WTC11 (cell line): Measurements from ENCODE around the gene STARD7. TPM values are rescaled to one million over a fixed set of nuclear protein-coding genes. Genes with fewer than 3 reads are reported as not detected.

Experiments used
- ATAC-seq: fragments of 200-7000 bp; cut with Tn5 transposase; 2 replicates; pipeline ENCODE4 v1.10.0; 2021; ENCODE audit warnings: mild to moderate bottlenecking, moderate library complexity
- CTCF ChIA-PET: fragments of 300-600 bp; sonication (Branson Sonifier 250); formaldehyde crosslinking; loops from one replicate; lab custom pipeline; 2021; ENCODE audit warnings: antibody characterized with exemption; lab: Charles Lee
- POLR2A ChIA-PET: fragments of 350-600 bp; sonication (Branson Sonifier 250); formaldehyde crosslinking; loops from one replicate; lab custom pipeline; 2021; ENCODE audit warnings: antibody characterized with exemption; lab: Charles Lee
- DNase-seq: peaks from one replicate; pipeline ENCODE4 v3.0.0; 2021; ENCODE audit warnings: low spot score
- H3K27ac Mint-ChIP-seq: 2 replicates; pipeline ENCODE4 v1.8.0; 2021; ENCODE audit warnings: mixed read lengths
- H3K27me3 Mint-ChIP-seq: 2 replicates; pipeline ENCODE4 v1.8.0; 2021; ENCODE audit warnings: low read depth, mild to moderate bottlenecking, moderate library complexity, mixed read lengths
- H3K36me3 Mint-ChIP-seq: 2 replicates; pipeline ENCODE4 v1.8.0; 2021; ENCODE audit warnings: mixed read lengths
- H3K4me1 Mint-ChIP-seq: 2 replicates; pipeline ENCODE4 v1.8.0; 2022; ENCODE audit warnings: mixed read lengths
- H3K4me3 Mint-ChIP-seq: 2 replicates; pipeline ENCODE4 v1.8.0; 2021; ENCODE audit warnings: mild to moderate bottlenecking, moderate library complexity, mixed read lengths
- H3K9me3 Mint-ChIP-seq: 2 replicates; pipeline ENCODE4 v1.8.0; 2021; ENCODE audit warnings: mixed read lengths
- CBFB ChIP-seq: sonication (generic); formaldehyde crosslinking; IDR thresholded peaks from 2 replicates; pipeline ENCODE4 v1.8.1; 2022; ENCODE audit warnings: mild to moderate bottlenecking, low read depth, missing genetic modification reagents
- GABPB1 ChIP-seq: sonication (generic); formaldehyde crosslinking; IDR thresholded peaks from 2 replicates; pipeline ENCODE4 v1.8.1; 2023; ENCODE audit warnings: mild to moderate bottlenecking, missing genetic modification reagents
- SMAD3 ChIP-seq: sonication (generic); formaldehyde crosslinking; IDR thresholded peaks from 2 replicates; pipeline ENCODE4 v1.8.0; 2022; ENCODE audit warnings: missing genetic modification reagents, mild to moderate bottlenecking, borderline replicate concordance
- TEAD4 ChIP-seq: sonication (generic); formaldehyde crosslinking; IDR thresholded peaks from 2 replicates; pipeline ENCODE4 v1.8.0; 2022; ENCODE audit warnings: mild to moderate bottlenecking, missing genetic modification reagents
- ZBTB21 ChIP-seq: sonication (generic); formaldehyde crosslinking; IDR thresholded peaks from 2 replicates; pipeline ENCODE4 v1.8.1; 2023; ENCODE audit warnings: mild to moderate bottlenecking, missing genetic modification reagents, borderline replicate concordance
- ZNF219 ChIP-seq: sonication (generic); formaldehyde crosslinking; IDR thresholded peaks from 2 replicates; pipeline ENCODE4 v1.8.0; 2023; ENCODE audit warnings: missing genetic modification reagents, mild to moderate bottlenecking, borderline replicate concordance
- ZNF317 ChIP-seq: sonication (generic); formaldehyde crosslinking; IDR thresholded peaks from 2 replicates; pipeline ENCODE4 v1.8.1; 2023; ENCODE audit warnings: low read depth, mild to moderate bottlenecking, moderate library complexity, missing genetic modification reagents, borderline replicate concordance
- ZNF423 ChIP-seq: fragments of 250-450 bp; sonication (Bioruptor Pico); IDR thresholded peaks from 2 replicates; pipeline ENCODE4 v2.1.2; 2022; ENCODE audit warnings: mild to moderate bottlenecking, moderate library complexity
- total RNA-seq: library from RNA; stranded (reverse); gene quantifications from 3 replicates; pipeline ENCODE4 v1.2.3, GENCODE V29; 2021
- TF ChIP-seq, protein P1 (sequence below): sonication (generic); formaldehyde crosslinking; IDR thresholded peaks from 2 replicates; pipeline ENCODE4 v1.8.1; 2022; ENCODE audit warnings: missing genetic modification reagents, borderline replicate concordance
- TF ChIP-seq, protein P2 (sequence below): sonication (generic); formaldehyde crosslinking; IDR thresholded peaks from 2 replicates; pipeline ENCODE4 v1.8.0; 2022; ENCODE audit warnings: mild to moderate bottlenecking, missing genetic modification reagents
- TF ChIP-seq, protein P3 (sequence below): sonication (generic); formaldehyde crosslinking; IDR thresholded peaks from 2 replicates; pipeline ENCODE4 v1.8.1; 2022; ENCODE audit warnings: mild to moderate bottlenecking, moderate library complexity, missing genetic modification reagents

Gene STARD7
- total RNA-seq, 1 experiment from 2014 or later, result 217 TPM

DNA sequence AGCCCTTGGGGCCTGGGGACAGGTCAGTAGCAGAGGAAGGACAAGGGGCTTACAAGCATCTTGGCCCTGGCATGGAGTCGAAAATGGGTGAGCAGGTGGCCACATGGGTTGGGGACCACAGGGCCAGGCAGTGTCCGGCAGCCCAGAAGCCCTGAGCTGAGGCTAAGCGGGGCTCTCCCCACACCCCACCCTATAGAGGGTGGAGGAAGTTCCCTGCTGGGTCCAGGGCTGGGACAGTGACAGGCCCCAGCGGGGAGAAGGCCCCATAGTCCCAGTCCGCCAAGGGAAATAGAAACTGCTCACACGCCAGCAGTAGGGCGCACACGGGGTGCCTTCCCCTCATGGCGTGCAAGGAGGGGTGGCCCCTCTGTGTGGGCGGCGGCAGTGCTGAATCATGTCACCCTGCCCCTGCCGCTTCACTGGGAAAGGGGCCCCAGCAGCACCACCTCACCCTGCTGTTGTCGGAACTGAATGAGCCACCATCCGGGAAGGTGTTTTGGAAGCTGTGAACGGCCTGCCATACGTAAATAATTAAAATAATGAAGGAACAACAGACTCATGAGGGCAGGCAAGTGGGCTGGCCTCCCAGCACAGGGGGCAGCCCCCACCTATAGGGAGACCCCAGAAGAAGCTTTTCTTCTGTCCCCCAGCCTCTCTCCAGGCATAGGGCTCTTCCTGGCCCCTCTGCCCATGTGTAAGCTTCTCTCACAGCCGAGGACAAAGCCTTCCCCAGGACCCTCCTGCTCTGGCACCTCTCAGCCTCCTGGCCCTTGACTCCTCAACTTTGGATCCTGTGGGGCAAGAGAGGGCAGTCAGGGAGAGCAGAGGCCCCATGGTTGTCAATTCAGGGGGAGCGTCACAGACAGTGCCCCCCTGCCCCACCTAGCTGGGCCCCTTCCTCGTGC is 50.7 kb downstream of the STARD7 start:
- ATAC-seq, result peak; percentile 8
- CTCF ChIA-PET, result interaction anchor here (1.5 to 3.9 kb wide), 3 partner anchors 17 to 135 kb away, joined by 7 to 23 read pairs (median 11); partner anchors contain the start of gene ASTL

DNA sequence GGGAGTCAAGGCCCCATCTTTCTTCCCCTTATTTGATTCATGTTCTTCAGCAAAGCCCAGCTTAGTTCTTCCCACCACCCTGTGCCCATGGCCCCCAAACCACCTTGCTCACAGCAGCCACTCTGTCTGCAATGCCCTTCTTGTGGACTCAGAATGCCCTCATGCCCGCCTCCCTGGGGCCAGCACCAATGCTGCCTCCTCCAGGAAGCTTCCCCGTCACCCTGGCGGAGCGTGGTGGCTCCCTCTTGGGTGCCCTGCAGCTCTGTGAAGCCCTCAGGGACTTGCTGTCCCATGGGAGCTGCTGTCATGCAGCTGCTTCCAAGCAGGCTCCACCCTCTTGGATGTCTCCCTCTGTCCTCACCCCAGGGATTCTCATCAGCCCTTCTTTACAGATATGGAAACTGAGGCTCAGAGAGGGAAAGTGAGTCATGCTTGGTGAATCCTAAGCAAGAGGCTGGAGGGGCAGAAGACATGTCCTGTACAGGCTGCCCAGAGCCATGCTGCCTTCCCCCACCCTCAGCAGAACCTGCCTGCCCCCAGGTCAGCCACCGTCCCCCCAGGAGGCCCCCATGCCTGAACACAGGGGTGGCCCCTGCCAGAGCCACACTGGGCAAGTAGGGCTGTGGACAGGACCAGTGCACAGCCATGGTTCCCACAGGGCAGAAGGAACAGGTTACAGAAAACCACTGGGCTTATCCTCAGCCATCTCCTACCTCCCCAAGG is 51.5 kb downstream of the STARD7 start:
- ATAC-seq (no peak), DNase-seq (no peak)
- peaks cover 3% of the 10 kb centered on the region; the same call in 1 of the 2 replicates for H3K9me3 Mint-ChIP-seq
- ChIA-PET POLR2A (interaction anchor here (0.5 kb wide), 1 partner anchor 113 kb away, joined by 4 read pairs; no protein-coding TSS in a partner anchor), CTCF (interaction anchor here (0.8 to 3.9 kb wide), 3 partner anchors 13 to 134 kb away, joined by 3 to 23 read pairs (median 7); no protein-coding TSS in a partner anchor)
- H3K4me1 Mint-ChIP-seq, result peaks cover 22% of the 10 kb centered on the region
- H3K4me3 Mint-ChIP-seq, result no peak overlapping the region
- no peak overlapping the region for H3K27ac Mint-ChIP-seq
- no peaks in the 10 kb centered on the region; the same call in 1 of the 2 replicates for H3K27me3 Mint-ChIP-seq
- TF ChIP-seq GABPB1 (CRISPR knock-in tag) (no peak), ZNF317 (CRISPR knock-in tag) (no peak), SMAD3 (CRISPR knock-in tag) (no peak)
- TF ChIP-seq, protein P1, sequence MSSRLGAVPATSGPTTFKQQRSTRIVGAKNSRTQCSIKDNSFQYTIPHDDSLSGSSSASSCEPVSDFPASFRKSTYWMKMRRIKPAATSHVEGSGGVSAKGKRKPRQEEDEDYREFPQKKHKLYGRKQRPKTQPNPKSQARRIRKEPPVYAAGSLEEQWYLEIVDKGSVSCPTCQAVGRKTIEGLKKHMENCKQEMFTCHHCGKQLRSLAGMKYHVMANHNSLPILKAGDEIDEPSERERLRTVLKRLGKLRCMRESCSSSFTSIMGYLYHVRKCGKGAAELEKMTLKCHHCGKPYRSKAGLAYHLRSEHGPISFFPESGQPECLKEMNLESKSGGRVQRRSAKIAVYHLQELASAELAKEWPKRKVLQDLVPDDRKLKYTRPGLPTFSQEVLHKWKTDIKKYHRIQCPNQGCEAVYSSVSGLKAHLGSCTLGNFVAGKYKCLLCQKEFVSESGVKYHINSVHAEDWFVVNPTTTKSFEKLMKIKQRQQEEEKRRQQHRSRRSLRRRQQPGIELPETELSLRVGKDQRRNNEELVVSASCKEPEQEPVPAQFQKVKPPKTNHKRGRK (CRISPR knock-in tag), result no peak
- no peaks in the 10 kb centered on the region for H3K36me3 Mint-ChIP-seq

More for the DNA sequence above, 50.7 kb downstream of the STARD7 start:
- Mint-ChIP-seq H3K36me3 (no peaks in the 10 kb centered on the region), H3K27ac (no peak overlapping the region), H3K4me3 (no peak overlapping the region), H3K9me3 (peaks cover 3% of the 10 kb centered on the region; the same call in 1 of the 2 replicates), H3K4me1 (peaks cover 14% of the 10 kb centered on the region), H3K27me3 (no peaks in the 10 kb centered on the region; the same call in 1 of the 2 replicates)
- no peak for TF ChIP-seq CBFB (CRISPR knock-in tag)
- no peak for TF ChIP-seq ZNF219 (CRISPR knock-in tag)
- TF ChIP-seq, protein P2, sequence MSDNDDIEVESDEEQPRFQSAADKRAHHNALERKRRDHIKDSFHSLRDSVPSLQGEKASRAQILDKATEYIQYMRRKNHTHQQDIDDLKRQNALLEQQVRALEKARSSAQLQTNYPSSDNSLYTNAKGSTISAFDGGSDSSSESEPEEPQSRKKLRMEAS (CRISPR knock-in tag), result no peak
- TF ChIP-seq TEAD4 (CRISPR knock-in tag), result no peak
- TF ChIP-seq, protein P3, sequence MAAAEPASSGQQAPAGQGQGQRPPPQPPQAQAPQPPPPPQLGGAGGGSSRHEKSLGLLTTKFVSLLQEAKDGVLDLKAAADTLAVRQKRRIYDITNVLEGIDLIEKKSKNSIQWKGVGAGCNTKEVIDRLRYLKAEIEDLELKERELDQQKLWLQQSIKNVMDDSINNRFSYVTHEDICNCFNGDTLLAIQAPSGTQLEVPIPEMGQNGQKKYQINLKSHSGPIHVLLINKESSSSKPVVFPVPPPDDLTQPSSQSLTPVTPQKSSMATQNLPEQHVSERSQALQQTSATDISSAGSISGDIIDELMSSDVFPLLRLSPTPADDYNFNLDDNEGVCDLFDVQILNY (CRISPR knock-in tag), result no peak
- no peak for DNase-seq
- POLR2A ChIA-PET, result no interaction called here

DNA sequence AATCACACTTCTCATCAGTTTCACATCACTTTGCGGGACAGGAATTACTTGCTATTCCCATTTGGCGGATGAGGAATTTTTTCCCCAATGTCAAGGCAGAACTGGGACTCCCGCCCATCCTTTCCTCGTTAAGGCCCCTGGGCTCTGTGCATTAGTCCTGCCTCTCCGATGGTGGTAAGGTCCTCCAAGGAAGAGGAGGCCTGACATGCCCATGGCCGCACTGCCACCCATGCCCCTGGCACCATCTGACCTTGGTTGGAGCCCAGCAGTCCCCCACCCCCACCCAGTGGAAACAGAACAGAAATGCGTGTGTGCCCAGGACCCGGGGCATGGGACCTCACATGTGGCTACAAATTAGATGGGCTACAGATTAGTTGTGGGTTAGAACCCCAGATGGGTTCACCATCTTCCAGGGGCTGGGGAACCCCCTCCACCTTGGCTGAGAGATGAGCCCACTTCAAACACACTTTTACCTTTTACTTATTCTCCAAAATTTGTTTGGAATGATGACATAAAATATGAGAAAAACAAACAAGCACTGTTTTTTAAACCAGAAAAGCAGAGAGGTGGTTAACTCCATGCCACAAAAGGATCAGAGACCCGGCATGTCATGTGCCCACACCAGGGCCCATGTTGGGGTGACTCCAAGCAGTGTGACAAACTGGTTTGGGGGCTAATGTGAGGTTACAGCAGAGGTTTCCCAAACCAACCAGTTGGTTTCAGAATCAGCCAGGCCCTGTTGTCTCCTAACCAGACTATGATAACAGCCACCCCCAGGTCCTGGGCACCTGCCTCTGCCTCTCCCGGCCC is 52.4 kb downstream of the STARD7 start:
- ATAC-seq (no peak), DNase-seq (no peak)
- ChIA-PET POLR2A (interaction anchor here (0.5 to 0.7 kb wide), 2 partner anchors 52 to 114 kb away, joined by 3 to 4 read pairs; partner anchors contain the start of gene STARD7), CTCF (interaction anchor here (0.8 to 3.9 kb wide), 3 partner anchors 12 to 18 kb away, joined by 3 to 23 read pairs (median 4); no protein-coding TSS in a partner anchor)
- Mint-ChIP-seq H3K27ac (no peak overlapping the region), H3K36me3 (no peaks in the 10 kb centered on the region), H3K9me3 (peaks cover 3% of the 10 kb centered on the region; the same call in 1 of the 2 replicates), H3K27me3 (no peaks in the 10 kb centered on the region; the same call in 1 of the 2 replicates), H3K4me1 (peaks cover 30% of the 10 kb centered on the region), H3K4me3 (no peak overlapping the region)
- no peak for TF ChIP-seq ZNF317 (CRISPR knock-in tag)
- no peak for TF ChIP-seq ZBTB21
- TF ChIP-seq ZNF423 (CRISPR knock-in tag), result no peak
